Esophagus squamous epithelium (tissue), 4 donors: Measurements from ENCODE around the gene ZC3H10.

Experiments
- POLR2A ChIP-seq, 4 donors: fragments of 450-650 bp; IDR thresholded peaks; one replicate each; pipeline ENCODE4 v1.6.1; 2017; ENCODE audit warnings: antibody characterized with exemption in 4 of 4, mild to moderate bottlenecking in 4 of 4, moderate library complexity in 3 of 4
- TF ChIP-seq, protein P1 (sequence below), 6 experiments: fragments of 450-650 bp in 4 of 6; fragments of 200-600 bp in 2 of 6; sonication (generic) in 2 of 6; IDR thresholded peaks; one replicate each; pipeline ENCODE4 v1.5.1; 2016 to 2019; ENCODE audit warnings: antibody characterized with exemption in 6 of 6, mild to moderate bottlenecking in 4 of 6, moderate library complexity in 4 of 6

DNA sequence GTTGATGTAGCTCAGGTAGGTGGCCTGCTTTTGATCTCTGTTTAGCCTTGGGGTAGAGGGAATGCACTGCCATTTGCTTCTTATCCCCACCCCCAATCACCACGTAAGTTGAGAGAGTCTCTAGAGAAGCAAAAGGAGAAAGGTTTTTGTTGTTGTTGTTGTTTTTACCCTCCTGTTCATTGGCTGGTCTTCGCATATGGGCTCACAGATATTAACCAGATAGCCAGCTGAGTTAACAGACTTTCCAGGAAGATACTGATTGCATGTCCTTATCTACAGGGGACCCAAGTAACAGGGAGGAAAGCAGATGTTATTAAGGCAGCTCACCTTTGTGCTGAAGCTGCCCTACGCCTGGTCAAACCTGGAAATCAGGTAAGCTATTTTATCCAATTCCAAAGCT, 10.8 kb upstream of the ZC3H10 start:
- no peak for TF ChIP-seq POLR2A (IDR thresholded peaks at IDR 0.05)
- TF ChIP-seq, protein P1, sequence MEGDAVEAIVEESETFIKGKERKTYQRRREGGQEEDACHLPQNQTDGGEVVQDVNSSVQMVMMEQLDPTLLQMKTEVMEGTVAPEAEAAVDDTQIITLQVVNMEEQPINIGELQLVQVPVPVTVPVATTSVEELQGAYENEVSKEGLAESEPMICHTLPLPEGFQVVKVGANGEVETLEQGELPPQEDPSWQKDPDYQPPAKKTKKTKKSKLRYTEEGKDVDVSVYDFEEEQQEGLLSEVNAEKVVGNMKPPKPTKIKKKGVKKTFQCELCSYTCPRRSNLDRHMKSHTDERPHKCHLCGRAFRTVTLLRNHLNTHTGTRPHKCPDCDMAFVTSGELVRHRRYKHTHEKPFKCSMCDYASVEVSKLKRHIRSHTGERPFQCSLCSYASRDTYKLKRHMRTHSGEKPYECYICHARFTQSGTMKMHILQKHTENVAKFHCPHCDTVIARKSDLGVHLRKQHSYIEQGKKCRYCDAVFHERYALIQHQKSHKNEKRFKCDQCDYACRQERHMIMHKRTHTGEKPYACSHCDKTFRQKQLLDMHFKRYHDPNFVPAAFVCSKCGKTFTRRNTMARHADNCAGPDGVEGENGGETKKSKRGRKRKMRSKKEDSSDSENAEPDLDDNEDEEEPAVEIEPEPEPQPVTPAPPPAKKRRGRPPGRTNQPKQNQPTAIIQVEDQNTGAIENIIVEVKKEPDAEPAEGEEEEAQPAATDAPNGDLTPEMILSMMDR (IDR thresholded peaks at IDR 0.05) = no peak
